Placental pericyte (primary cell): ENCODE results near the gene PC. TPM values are rescaled to one million over a fixed set of nuclear protein-coding genes. Genes with fewer than 3 reads are reported as not detected.

Experiments used
- small RNA-seq: library from RNA; depleted of rRNA; stranded (forward); fragments of <200 nt; gene quantifications from one replicate; pipeline ENCODE3, GENCODE V24; 2012; ENCODE audit warnings: low replicate concordance
- total RNA-seq: library from RNA; depleted of rRNA; stranded (reverse); fragments of >200 nt; gene quantifications from 2 replicates; pipeline ENCODE4 v1.2.3, GENCODE V29; 2012

Gene PC
- total RNA-seq, result 39.2 and 56.5 TPM in 2 replicates

DNA sequence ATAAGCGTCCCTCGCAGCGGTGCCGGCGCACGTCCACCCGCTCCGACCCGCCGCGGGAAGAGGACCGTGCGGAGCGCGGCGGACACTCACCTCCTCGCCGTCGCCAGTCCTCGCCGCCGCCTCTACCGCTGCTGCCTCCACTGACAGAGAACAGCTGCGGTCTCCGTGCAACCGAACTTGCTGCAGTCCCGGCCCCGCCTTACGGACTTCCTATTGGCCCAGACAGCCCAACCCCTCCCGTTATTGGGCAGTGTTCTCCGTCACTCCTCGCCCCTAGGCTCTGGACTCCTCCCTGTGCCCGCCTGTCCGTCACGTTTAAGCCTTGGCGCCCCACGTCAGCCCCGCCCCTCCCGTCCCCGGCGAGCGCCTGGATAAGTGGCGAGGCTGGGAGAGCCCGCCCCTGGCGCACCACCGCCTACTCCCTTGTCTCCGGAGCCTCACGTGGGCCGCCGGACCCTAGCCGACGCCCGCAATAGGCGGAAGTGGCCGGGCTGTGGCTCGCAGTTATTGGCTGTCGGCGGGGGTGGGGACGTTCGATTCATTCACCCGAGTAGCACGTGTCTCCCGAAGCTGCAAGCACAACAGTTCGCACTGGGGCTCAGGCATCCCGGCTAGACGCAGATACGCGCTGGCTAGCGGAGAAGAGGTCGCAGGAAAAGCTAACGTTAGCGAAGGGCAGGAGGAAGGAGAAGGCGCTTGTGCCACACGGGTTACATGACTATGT is at the start of gene PC:
TSS of gene PC (minus strand) at position 152 of the 724 bp plus-strand sequence. CDS start 86,224 bp downstream, outside the sequence.

DNA sequence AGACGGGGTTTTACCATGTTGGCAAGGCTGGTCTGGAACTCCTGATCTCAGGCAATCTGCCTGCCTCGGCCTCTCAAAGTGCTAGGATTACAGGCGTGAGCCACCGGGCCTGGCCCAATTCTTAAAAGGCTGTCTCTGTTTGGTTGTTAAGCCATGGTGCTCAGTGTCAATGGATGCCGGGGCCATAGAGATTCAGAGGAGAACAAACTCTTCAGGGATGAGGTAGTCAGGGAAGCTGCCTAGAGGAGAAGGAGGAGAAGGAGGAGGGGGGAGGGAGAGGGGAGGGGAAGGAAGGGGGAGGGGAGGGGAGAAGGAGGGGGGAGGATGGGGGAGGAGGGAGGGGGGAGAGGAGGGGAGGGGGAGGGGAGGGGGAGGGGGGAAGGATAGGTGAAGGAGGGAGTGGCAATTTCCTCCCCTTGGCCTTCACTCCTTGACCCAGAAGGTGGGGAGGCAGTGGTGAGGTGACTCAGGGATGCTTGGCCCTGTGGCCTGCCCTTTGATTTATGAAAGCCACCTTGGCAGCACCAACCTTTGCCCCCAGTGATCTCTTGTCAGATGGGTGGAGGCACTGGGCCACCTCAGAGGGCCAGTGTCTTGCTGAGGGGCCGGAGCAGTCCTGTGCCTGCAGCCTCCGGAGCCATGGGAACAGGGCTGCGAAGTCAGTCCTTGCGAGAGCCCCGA is 16.7 kb upstream of the PC start, which contains the start of gene C11orf86:
TSS of gene C11orf86 (plus strand) at position 581 of the 681 bp plus-strand sequence. CDS start at position 640, 59 bp downstream.

DNA sequence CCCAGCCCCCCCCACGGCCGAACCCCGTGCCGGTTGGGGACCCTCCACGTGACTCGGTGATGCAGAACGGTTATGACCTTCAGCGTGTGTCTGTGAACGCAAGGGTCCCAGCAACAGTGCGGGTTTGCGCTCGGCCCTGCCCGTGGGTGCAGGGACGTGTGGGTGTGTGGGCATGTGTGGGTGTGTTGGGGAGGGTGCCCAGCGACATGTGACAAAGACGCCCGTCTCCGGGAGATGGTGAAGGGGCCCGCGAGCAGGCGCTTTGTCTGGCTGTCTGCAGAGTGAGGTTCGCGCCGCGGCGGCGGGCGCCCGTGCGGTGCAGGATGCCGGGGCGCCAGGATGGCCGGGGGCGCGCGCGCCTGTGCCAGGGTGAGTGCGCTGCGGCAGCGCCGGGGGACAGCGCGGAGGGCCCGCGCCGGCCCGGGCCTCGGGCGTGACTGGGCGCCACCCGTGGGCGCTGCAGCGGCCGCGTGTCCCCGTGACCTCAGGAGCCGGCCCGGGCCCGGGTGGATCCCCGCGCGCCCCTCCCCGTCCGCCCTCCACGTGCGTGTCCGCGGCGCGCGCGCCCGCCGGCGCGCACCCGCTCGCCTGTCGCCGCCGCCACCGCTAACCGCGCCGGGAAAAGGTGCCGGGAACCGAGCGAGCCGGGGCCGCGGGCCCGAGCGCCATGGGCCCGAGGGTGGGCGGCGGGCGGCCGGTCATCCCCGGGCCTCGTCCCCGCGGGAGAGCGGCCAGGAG is 101.5 kb downstream of the PC start, which contains the start of gene LRFN4:
TSS of gene LRFN4 (plus strand) at position 569 of the 738 bp plus-strand sequence. CDS start 681 bp downstream, outside the sequence.

DNA sequence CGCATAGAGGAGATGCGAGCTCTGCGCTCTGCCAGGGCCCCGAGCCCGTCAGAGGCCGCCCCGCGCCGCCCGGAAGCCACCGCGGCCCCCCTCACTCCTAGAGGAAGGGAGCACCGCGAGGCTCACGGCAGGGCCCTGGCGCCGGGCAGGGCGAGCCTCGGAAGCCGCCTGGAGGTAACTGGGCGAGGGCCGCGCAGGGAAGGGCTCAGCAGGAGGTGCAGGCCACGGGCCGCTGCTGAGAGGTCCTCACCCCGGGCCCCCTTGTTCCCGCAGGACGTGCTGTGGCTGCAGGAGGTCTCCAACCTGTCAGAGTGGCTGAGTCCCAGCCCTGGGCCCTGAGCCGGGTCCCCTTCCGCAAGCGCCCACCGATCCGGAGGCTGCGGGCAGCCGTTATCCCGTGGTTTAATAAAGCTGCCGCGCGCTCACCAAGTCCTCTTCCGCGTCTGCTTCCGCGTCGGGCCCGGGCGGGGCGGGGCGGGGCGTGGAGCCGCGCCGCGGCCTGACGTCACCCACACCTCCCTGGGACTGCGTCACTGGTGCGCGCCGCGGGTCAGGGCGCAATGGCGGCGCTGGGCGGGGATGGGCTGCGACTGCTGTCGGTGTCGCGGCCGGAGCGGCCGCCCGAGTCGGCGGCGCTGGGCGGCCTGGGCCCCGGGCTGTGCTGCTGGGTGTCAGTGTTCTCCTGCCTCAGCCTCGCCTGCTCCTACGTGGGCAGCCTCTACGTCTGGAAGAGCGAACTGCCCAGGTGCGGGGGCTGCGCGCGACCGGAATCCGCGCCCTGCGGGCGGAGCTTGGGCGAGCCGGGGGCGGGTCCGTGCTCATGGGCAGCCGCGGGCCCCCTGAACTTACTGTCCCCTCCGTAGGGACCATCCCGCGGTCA is 115.0 kb downstream of the PC start, which contains the start of gene RCE1:
TSS of gene RCE1 (plus strand) at position 546 of the 880 bp plus-strand sequence. CDS start at position 561, 15 bp downstream.

Small RNA genes lying within 50 kb of the gene (small RNA-seq; reads per million reads assigned to genes)
- gene MIR3163 (1.5 reads per million, percentile 58 among the genes with 10 or more reads in this experiment), gene RNU7-23P (not detected)

Other genes with a start within 250 kb of the PC start
- gene SPTBN2, start 229.2 kb downstream of the PC start, total RNA-seq, result 0.14 and 0.66 TPM in 2 replicates
- 21.0 and 25.2 TPM in 2 replicates for gene RCE1, start 114.9 kb downstream of the PC start, total RNA-seq
- gene LRFN4, start 101.3 kb downstream of the PC start, total RNA-seq, result 11.6 and 26.6 TPM in 2 replicates
- gene C11orf86, start 16.9 kb upstream of the PC start, total RNA-seq, result not detected in 2 replicates
- gene SYT12, start 64.8 kb upstream of the PC start, total RNA-seq, result under 0.01 and 2.0 TPM in 2 replicates
- 7.6 and 22.1 TPM in 2 replicates for gene RHOD, start 98.5 kb upstream of the PC start, total RNA-seq
- 48.1 and 62.0 TPM in 2 replicates for gene KDM2A, start 160.9 kb upstream of the PC start, total RNA-seq